Activated CD8-positive, alpha-beta memory T cell treated with anti-CD3 and anti-CD28 coated beads, Interleukin-2, amount 50 U/mL, for 4 hours (primary cell): ENCODE results near the gene WSB1.
A peak's percentile ranks its signal among the peaks of the same experiment; 100 is the strongest.
"Not testable (repeated sequence)": the region's sequence is repeated elsewhere in the genome, so short reads cannot be mapped to it uniquely, and the experiment has no call there.

ENCODE experiments used
- DNase-seq: peaks from one replicate; pipeline ENCODE4 v3.0.0-alpha.2; 2020

Gene WSB1

GRCh38 chr17:27293898-27294688 is at the start of gene WSB1:
Gene WSB1, plus strand, starts transcription at chr17:27294114. Its CDS starts 282 bp downstream, at chr17:27294396.
- peak; percentile 91 for DNase-seq

GRCh38 chr17:27244491-27245223 is 49.3 kb upstream of the WSB1 start:
- DNase-seq, result no peak

DNA sequence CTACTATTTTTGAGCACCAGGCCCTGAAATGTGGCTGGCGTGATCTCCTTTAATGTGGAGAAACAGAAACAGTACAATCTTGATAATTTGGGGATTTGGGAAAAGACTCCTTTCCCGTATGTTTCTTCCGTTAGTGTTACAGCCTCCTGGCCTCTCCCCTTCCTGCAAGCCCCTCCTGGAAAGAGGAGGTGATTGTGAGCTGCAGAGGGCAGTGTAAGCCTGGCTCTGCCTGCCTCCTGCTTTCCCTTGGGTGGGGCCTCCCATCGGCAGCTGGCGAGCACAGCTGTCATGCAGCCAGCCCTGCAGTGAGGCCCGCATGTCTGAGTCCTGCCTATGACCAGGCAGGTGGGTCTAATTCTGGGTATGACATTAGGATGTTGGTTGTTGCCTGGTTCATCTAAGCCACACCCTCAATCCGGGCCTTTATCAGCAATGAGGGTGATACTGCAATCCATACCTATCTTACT is 48.7 kb upstream of the WSB1 start:
- peak; percentile 39 for DNase-seq

- no peak for DNase-seq
Observed at GRCh38 chr17:27246537-27246936, 47.4 kb upstream of the WSB1 start.

GRCh38 chr17:27247071-27247957 is 46.6 kb upstream of the WSB1 start:
- DNase-seq, result no peak

GRCh38 chr17:27247958-27248342 is 46.0 kb upstream of the WSB1 start:
- DNase-seq, result no peak

DNA sequence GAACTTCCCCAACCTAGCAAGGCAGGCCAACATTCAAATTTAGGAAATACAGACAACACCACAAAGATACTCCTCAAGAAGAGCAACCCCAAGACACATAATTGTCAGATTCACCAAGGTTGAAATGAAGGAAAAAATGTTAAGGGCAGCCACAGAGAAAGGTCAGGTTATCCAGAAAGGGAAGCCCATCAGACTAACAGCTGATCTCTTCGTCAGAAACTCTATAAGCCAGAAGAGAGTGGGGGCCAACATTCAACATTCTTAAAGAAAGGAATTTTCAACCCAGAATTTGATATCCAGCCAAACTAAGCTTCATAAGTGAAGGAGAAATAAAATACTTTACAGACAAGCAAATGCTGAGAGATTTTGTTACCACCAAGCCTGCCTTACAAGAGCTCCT is 43.1 kb upstream of the WSB1 start:
- not testable (repeated sequence) for DNase-seq

DNA sequence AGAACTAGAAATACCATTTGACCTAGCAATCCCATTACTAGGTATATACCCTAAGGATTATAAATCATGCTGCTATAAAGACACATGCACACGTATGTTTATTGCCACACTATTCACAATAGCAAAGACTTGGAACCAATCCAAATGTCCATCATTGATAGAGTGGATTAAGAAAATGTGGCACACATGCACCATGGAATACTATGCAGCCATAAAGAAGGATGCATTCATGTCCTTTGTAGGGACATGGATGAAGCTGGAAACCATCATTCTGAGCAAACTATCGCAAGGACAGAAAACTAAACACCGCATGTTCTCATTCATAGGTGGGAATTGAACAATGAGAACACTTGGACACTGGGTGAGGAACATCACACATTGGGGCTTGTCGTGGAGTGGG is 39.1 kb upstream of the WSB1 start:
- not testable (repeated sequence) for DNase-seq

GRCh38 chr17:27256225-27257030 is 37.5 kb upstream of the WSB1 start:
- DNase-seq, result no peak

GRCh38 chr17:27257031-27257357 is 36.9 kb upstream of the WSB1 start:
- no peak for DNase-seq

DNA sequence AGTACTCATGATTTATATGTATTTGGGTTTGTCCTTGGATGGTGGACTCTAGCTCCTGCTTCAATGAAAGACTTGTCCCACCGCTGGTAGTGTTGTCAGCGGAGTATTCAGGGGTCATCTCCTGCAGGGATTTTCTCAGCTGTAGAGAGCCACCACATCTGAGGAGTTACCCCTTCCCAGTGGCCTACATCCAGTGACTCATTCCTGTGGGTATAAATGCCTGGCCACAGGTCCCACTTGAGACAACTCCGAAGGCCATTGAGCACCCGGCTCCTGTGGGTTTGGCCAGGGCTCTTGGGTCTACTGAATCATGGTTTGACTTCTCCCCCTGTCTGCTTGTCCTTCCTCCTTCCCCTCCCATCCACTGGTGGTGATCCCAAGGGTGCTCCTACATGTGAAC is 34.6 kb upstream of the WSB1 start:
- no peak for DNase-seq

- no peak for DNase-seq
Observed at GRCh38 chr17:27263386-27263785, 30.5 kb upstream of the WSB1 start.

DNA sequence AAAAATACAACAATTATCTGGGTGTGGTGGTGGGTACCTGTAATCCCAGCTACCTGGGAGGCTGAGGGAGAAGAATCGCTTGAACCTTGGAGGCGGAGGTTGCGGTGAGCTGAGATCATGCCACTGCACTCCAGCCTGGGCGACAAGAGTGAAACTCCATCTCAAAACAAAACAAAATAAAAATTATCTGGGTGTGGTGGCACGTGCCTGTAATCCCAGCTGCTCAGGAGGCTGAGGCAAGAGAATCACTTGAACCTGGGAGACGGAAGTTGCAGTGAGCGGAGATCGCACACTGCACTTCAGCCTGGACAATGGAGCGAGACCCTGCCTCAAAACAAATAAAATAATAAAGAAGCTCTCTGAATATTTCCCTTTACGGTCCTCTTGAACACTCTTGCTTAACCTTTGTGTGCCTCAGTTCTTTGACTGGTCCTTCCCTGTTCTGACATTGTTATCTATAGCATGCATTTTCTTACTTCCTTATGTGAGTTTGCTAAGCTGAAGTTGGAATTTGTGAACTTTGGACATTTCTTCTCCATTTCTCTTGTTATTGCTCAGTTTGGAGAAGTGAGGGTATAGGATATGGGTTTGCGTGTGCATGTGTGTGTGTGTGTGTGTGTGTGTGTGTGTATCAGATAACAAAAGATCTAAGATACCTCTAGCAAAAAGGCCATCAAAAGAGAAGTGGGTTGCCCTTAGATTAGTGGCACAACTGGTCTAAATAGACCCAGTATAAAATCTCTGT is 29.7 kb upstream of the WSB1 start:
- no peak for DNase-seq

DNA sequence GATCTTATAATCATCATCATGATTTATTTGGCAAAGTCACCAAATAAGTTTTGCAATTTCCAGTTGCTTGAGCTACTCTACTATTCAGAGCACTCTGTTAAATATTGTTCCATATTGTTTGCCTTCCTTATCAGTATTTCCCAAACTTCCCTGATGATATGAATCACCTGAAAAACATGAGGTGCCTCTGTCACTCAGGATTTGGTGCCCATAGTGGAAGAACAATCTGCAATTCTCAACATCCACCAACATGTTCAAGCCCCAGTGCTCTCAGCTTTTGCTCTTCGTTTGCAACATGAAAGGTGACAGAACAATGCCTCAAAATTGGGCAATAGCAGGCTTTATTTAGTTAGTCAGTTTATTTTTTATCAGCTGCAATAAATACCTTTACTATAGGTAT is 28.6 kb upstream of the WSB1 start:
- DNase-seq, result no peak

DNA sequence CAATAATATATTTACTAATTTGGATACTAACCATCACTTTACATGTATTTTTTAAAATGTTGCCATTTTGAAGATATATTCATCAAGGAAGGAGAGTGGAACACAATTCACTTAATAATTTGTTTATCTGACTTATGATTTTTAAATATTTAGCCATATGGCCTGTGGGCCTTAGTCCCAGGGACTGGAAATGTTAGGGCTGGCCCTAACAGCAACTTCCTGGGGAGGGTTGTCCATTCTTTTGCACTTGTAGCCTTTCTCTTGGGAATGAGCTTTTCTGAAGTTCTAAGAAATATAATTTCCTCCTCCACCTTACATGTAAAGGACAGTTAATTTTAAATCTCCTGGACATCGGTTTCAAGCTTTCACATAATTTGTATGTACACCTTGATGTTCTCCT is 27.7 kb upstream of the WSB1 start:
- no peak for DNase-seq

- no peak for DNase-seq
Observed at GRCh38 chr17:27268394-27269085, 25.4 kb upstream of the WSB1 start.

GRCh38 chr17:27269201-27269600 is 24.7 kb upstream of the WSB1 start:
- no peak for DNase-seq

GRCh38 chr17:27269974-27270373 is 23.9 kb upstream of the WSB1 start:
- DNase-seq, result no peak

DNA sequence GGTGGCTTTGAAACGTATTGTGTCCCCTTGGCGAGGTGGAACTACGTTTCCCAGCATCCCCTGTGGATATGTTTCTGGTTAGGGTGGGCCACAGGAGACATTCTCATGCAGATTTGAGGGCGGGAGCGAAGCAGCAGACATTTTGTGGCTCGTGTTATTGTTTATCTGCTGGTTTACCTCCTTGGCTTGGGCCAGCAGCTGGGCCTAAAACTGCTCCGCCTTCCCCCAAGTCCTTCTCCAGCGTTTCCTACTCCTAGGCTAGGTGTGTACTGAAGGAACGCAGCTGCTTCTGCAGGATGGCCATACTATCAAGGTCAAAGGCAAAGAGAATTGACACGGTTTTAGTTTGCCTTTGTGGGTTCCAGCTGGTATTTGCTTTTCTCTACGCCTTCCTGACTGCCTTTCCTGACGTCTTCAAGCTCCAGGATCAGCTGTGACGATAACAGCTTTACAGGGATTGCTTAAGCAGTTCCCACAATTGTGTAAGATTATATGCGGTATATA is 17.2 kb upstream of the WSB1 start:
- no peak for DNase-seq

- DNase-seq, result not testable (repeated sequence)
Observed at GRCh38 chr17:27279132-27279531, 14.8 kb upstream of the WSB1 start.

- no peak for DNase-seq
Observed at GRCh38 chr17:27280527-27280926, 13.4 kb upstream of the WSB1 start.
